GM19035 (cell line): ENCODE measurements around the gene RBPJ.
"Not testable (repeated sequence)": the region's sequence is repeated elsewhere in the genome, so short reads cannot be mapped to it uniquely, and the experiment has no call there.

ENCODE experiments used
- ATAC-seq: cut with Tn5 transposase; IDR thresholded peaks from one replicate; pipeline ENCODE4 v1.9.1; 2021; ENCODE audit not compliant: unreplicated experiment

The RBPJ gene

GRCh38 chr4:26334366-26334765, 13.6 kb downstream of the RBPJ start:
- ATAC-seq, result no peak

- ATAC-seq, result no peak
Measured at GRCh38 chr4:26337612-26338011, 16.8 kb downstream of the RBPJ start.

- ATAC-seq, result no peak
Measured at GRCh38 chr4:26342328-26343037, 21.7 kb downstream of the RBPJ start.

- ATAC-seq, result no peak
Measured at GRCh38 chr4:26343038-26343398, 22.2 kb downstream of the RBPJ start.

- no peak for ATAC-seq
Measured at GRCh38 chr4:26344901-26345564, 24.2 kb downstream of the RBPJ start.

GRCh38 chr4:26345565-26345938, 24.7 kb downstream of the RBPJ start:
- ATAC-seq, result no peak

- ATAC-seq, result no peak
Measured at GRCh38 chr4:26346203-26346620, 25.4 kb downstream of the RBPJ start.

- no peak for ATAC-seq
Measured at GRCh38 chr4:26349496-26349895, 28.7 kb downstream of the RBPJ start.

- no peak for ATAC-seq
Measured at GRCh38 chr4:26351685-26352084, 30.9 kb downstream of the RBPJ start.

- ATAC-seq, result no peak
Measured at GRCh38 chr4:26354491-26354890, 33.7 kb downstream of the RBPJ start.

- ATAC-seq, result no peak
Measured at GRCh38 chr4:26355392-26356052, 34.7 kb downstream of the RBPJ start.

GRCh38 chr4:26356081-26356501, 35.3 kb downstream of the RBPJ start:
- ATAC-seq, result no peak

- not testable (repeated sequence) for ATAC-seq
Measured at GRCh38 chr4:26359521-26359920, 38.7 kb downstream of the RBPJ start.

- ATAC-seq, result no peak
Measured at GRCh38 chr4:26360273-26360672, 39.5 kb downstream of the RBPJ start.

- no peak for ATAC-seq
Measured at GRCh38 chr4:26360864-26361263, 40.0 kb downstream of the RBPJ start.

GRCh38 chr4:26361297-26361696, 40.5 kb downstream of the RBPJ start:
- ATAC-seq, result no peak

GRCh38 chr4:26362745-26363439, 42.1 kb downstream of the RBPJ start:
- no peak for ATAC-seq

- ATAC-seq, result no peak
Measured at GRCh38 chr4:26365537-26366150, 44.8 kb downstream of the RBPJ start.

- no peak for ATAC-seq
Measured at GRCh38 chr4:26367811-26368210, 47.0 kb downstream of the RBPJ start.

- ATAC-seq, result no peak
Measured at GRCh38 chr4:26368685-26369084, 47.9 kb downstream of the RBPJ start.

GRCh38 chr4:26369132-26369531, 48.3 kb downstream of the RBPJ start:
- no peak for ATAC-seq
